SU-DHL-6 (cell line): ENCODE results near the gene NXN.
"Not testable (repeated sequence)": the region's sequence is repeated elsewhere in the genome, so short reads cannot be mapped to it uniquely, and the experiment has no call there.

Experiments used
- H2AFZ ChIP-seq: fragments of 200-600 bp; sonication (generic); 2 replicates; pipeline ENCODE4 v1.6.1; 2014; ENCODE audit warnings: low read depth, mild to moderate bottlenecking, moderate library complexity, mixed read lengths, antibody characterized with exemption, low read length; ENCODE audit not compliant: severe bottlenecking
- H3F3A ChIP-seq: fragments of 200-600 bp; shearing (Covaris generic); 2 replicates; pipeline ENCODE4 v1.6.0; 2016; ENCODE audit warnings: antibody characterized with exemption, mild to moderate bottlenecking; ENCODE audit not compliant: insufficient read depth
- H3K27ac ChIP-seq: fragments of 200-600 bp; sonication (generic); 2 replicates; pipeline ENCODE4 v1.5.1; 2016; ENCODE audit warnings: low read depth, mild to moderate bottlenecking, low read length, moderate library complexity, mixed read lengths
- H3K27me3 ChIP-seq: fragments of 200-600 bp; sonication (generic), shearing (Covaris generic); 2 replicates; pipeline ENCODE4 v1.6.0; 2014; ENCODE audit warnings: mild to moderate bottlenecking, low read length
- H3K36me3 ChIP-seq: fragments of 200-600 bp; sonication (generic); 2 replicates; pipeline ENCODE4 v1.6.1; 2014; ENCODE audit warnings: mild to moderate bottlenecking, low read length, mixed read lengths
- H3K4me2 ChIP-seq: fragments of 300-600, 200-600 bp; shearing (Covaris generic), sonication (generic); 2 replicates; pipeline ENCODE4 v1.6.0; 2014; ENCODE audit warnings: low read length, low read depth, mild to moderate bottlenecking; ENCODE audit not compliant: poor library complexity, severe bottlenecking
- H3K4me3 ChIP-seq: fragments of 200-600 bp; sonication (generic); 2 replicates; pipeline ENCODE4 v1.5.1; 2014; ENCODE audit warnings: antibody characterized with exemption, low read length, mild to moderate bottlenecking, mixed read lengths; ENCODE audit not compliant: insufficient read depth, poor library complexity, severe bottlenecking
- H3K79me2 ChIP-seq: fragments of 200-600 bp; sonication (generic); 2 replicates; pipeline ENCODE4 v1.6.1; 2014; ENCODE audit warnings: mild to moderate bottlenecking, low read length, moderate library complexity; ENCODE audit not compliant: insufficient read depth
- H3K9ac ChIP-seq: fragments of 200-600 bp; sonication (generic); 2 replicates; pipeline ENCODE4 v1.7.0; 2014; ENCODE audit warnings: mild to moderate bottlenecking, low read length
- H3K9me2 ChIP-seq: fragments of 200-600 bp; sonication (generic); replicated peaks from 2 replicates; pipeline ENCODE4 v1.6.1; 2014; ENCODE audit warnings: low read length; ENCODE audit not compliant: insufficient read depth
- H3K9me3 ChIP-seq: fragments of 200-600 bp; sonication (generic); 2 replicates; pipeline ENCODE4 v1.6.1; 2014; ENCODE audit warnings: low read length, mixed read lengths; ENCODE audit not compliant: insufficient read depth
- H4K20me1 ChIP-seq: fragments of 200-600 bp; sonication (generic); 2 replicates; pipeline ENCODE4 v1.6.1; 2014; ENCODE audit warnings: low read depth, mild to moderate bottlenecking, antibody characterized with exemption, low read length, moderate library complexity, mixed read lengths
- CTCF ChIP-seq: fragments of 200-600 bp; sonication (generic); IDR thresholded peaks from one replicate; pipeline ENCODE4 v1.5.1; 2017; ENCODE audit warnings: antibody characterized with exemption, mild to moderate bottlenecking, low read length, moderate library complexity; ENCODE audit not compliant: insufficient read depth, poor library complexity, severe bottlenecking
- EZH2phosphoT487 ChIP-seq: fragments of 200-600 bp; sonication (generic), shearing (Covaris generic); conservative IDR thresholded peaks from 2 replicates; pipeline ENCODE4 v1.6.1; 2018; ENCODE audit warnings: mild to moderate bottlenecking, antibody characterized with exemption, low read length, moderate library complexity, mixed read lengths

The NXN gene

GRCh38 chr17:830381-830780 lies 149.2 kb downstream of the NXN start:
- Histone ChIP-seq H3K27ac (no peak overlapping the region), H3K4me2 (no peak overlapping the region), H3F3A (no peaks in the 10 kb centered on the region), H3K4me3 (no peak overlapping the region), H3K27me3 (no peaks in the 10 kb centered on the region; the same call in 1 of the 2 replicates), H3K36me3 (no peaks in the 10 kb centered on the region), H3K9me2 (no peaks in the 10 kb centered on the region), H3K79me2 (no peaks in the 10 kb centered on the region), H3K9me3 (no peaks in the 10 kb centered on the region), H4K20me1 (no peaks in the 10 kb centered on the region), H3K9ac (no peak overlapping the region), H2AFZ (no peak overlapping the region)
- TF ChIP-seq EZH2phosphoT487 = no peak
- no peak for TF ChIP-seq CTCF

- not testable (repeated sequence) for H3K4me2 ChIP-seq, H3K27ac ChIP-seq, H3K36me3 ChIP-seq, H4K20me1 ChIP-seq, H3K9me3 ChIP-seq, H3K4me3 ChIP-seq, H3F3A ChIP-seq, H2AFZ ChIP-seq, H3K79me2 ChIP-seq, H3K9me2 ChIP-seq, H3K9ac ChIP-seq, H3K27me3 ChIP-seq
Measured at GRCh38 chr17:829614-830013, 150.0 kb downstream of the NXN start.

- no peaks in the 10 kb centered on the region for H3K9me2 ChIP-seq
- no peaks in the 10 kb centered on the region for H3F3A ChIP-seq
- no peak overlapping the region for H3K9ac ChIP-seq
- no peaks in the 10 kb centered on the region; the same call in 1 of the 2 replicates for H3K27me3 ChIP-seq
- no peaks in the 10 kb centered on the region for H3K36me3 ChIP-seq
- H3K4me3 ChIP-seq = no peak overlapping the region
- H3K9me3 ChIP-seq = no peaks in the 10 kb centered on the region
- no peaks in the 10 kb centered on the region for H4K20me1 ChIP-seq
- H3K79me2 ChIP-seq = no peaks in the 10 kb centered on the region
- H3K27ac ChIP-seq = no peak overlapping the region
- H3K4me2 ChIP-seq = no peak overlapping the region
- no peak for TF ChIP-seq CTCF
- TF ChIP-seq EZH2phosphoT487 = no peak
- H2AFZ ChIP-seq = no peak overlapping the region
Measured at GRCh38 chr17:828761-829160, 150.8 kb downstream of the NXN start.

- no peak overlapping the region for H2AFZ ChIP-seq
- H3K9ac ChIP-seq = no peak overlapping the region
- no peaks in the 10 kb centered on the region for H3K9me2 ChIP-seq
- H3F3A ChIP-seq = no peaks in the 10 kb centered on the region
- H3K4me3 ChIP-seq = no peak overlapping the region
- H3K9me3 ChIP-seq = no peaks in the 10 kb centered on the region
- H4K20me1 ChIP-seq = no peaks in the 10 kb centered on the region
- H3K4me2 ChIP-seq = no peak overlapping the region
- no peaks in the 10 kb centered on the region for H3K79me2 ChIP-seq
- no peaks in the 10 kb centered on the region for H3K36me3 ChIP-seq
- TF ChIP-seq EZH2phosphoT487 (no peak), CTCF (no peak)
- no peak overlapping the region for H3K27ac ChIP-seq
- H3K27me3 ChIP-seq = no peaks in the 10 kb centered on the region; the same call in 1 of the 2 replicates
Measured at GRCh38 chr17:826778-827177, 152.8 kb downstream of the NXN start.
